GM06990 (cell line): ENCODE data around the gene CD83.

Source experiments
- DNase-seq: peaks from one replicate; pipeline ENCODE4 v3.0.0-alpha.2; 2011; ENCODE audit not compliant: insufficient read length; ENCODE audit errors: extremely low read depth
- H3K27me3 ChIP-seq: replicated peaks from 2 replicates; pipeline ENCODE4 v1.6.0; 2011; ENCODE audit warnings: low read length; ENCODE audit not compliant: control insufficient read depth, insufficient read depth
- H3K36me3 ChIP-seq: 2 replicates; pipeline ENCODE4 v1.5.1; 2011; ENCODE audit warnings: low read length; ENCODE audit not compliant: control insufficient read depth, insufficient read depth
- H3K4me3 ChIP-seq: replicated peaks from 2 replicates; pipeline ENCODE4 v1.5.1; 2011; ENCODE audit warnings: low read depth, mild to moderate bottlenecking, control low read depth, low read length
- CTCF ChIP-seq: IDR thresholded peaks from 2 replicates; pipeline ENCODE4 v1.5.1; 2011; ENCODE audit warnings: low read length, control low read depth, mild to moderate bottlenecking, inconsistent platforms; ENCODE audit not compliant: insufficient read depth, poor library complexity, severe bottlenecking

CD83 gene

GRCh38 chr6:14113976-14114375 is 3.6 kb upstream of the CD83 start:
- no peak for DNase-seq
- TF ChIP-seq CTCF = no peak
- H3K27me3 ChIP-seq = no peaks in the 10 kb centered on the region

GRCh38 chr6:14118091-14118439 is 493 bp downstream of the CD83 start:
- Histone ChIP-seq H3K4me3 (peak overlapping the region; percentile 85), H3K36me3 (no peaks in the 10 kb centered on the region), H3K27me3 (no peaks in the 10 kb centered on the region)
- TF ChIP-seq CTCF = no peak
- no peak for DNase-seq

More at GRCh38 chr6:14113976-14114375, 3.6 kb upstream of the CD83 start:
- Histone ChIP-seq H3K4me3 (no peak overlapping the region), H3K36me3 (no peaks in the 10 kb centered on the region)

DNA sequence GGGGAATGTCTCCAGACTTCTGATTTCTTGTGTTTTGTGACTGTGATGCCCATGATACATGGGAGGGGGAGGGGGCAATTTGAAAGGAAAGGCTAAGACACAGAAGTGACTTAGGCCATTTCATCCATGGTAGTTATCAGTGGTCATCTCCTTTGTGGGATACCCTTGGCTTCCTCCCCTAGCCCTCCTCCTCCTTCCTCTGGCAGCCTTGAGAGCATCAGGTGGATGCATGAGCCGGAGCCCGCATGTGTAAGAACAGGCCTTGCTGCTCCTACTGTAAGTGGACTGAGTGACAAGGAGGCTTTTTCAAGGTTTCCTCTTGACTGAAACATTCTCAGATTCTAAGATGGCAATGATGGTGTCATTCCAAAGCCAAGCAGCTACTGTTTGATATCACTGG is 874 bp downstream of the CD83 start:
- no peak for DNase-seq
- peak overlapping the region; percentile 85 for H3K4me3 ChIP-seq
- H3K27me3 ChIP-seq = no peaks in the 10 kb centered on the region
- TF ChIP-seq CTCF = no peak
- H3K36me3 ChIP-seq = no peaks in the 10 kb centered on the region

DNA sequence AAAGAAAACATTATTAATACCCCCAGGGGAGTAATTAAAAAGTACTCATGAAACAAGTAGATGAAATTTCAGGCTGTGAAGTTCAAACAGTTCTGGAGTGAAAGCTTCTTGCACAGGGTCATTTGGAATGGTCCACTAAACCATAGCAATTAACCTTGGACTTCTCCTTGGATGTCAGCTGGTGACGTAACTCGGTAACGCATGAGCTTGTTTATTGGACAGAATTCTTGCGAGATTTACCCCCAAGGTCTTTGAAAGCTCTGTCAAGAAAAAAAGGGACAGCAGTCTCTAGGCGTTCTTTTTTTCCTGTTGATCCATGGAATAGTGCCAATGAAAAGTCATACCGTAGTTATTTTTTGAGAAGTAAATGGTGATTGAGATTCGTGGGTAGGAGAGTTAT is 2.2 kb downstream of the CD83 start:
- no peaks in the 10 kb centered on the region for H3K36me3 ChIP-seq
- TF ChIP-seq CTCF = no peak
- peak overlapping the region; percentile 85 for H3K4me3 ChIP-seq
- H3K27me3 ChIP-seq = no peaks in the 10 kb centered on the region
- DNase-seq = no peak

DNA sequence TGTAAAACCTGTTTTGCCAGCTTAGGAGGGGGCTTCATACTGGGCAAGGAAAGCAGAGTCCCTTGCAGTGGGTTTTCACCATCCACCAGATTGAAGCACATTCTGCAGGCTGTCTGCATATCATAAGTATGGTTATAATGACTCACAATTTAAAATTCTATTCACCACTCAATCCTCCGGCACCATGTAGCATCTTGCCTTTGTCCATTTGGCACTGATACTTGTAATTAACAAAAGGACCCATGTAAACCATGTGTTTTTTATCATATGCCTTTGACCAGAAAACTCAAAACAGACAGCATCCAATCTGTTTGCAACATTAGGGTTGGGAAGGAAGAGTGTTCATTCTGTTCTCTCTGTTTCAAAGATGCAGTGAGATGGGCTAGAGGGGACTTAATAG is 3.0 kb downstream of the CD83 start:
- Histone ChIP-seq H3K4me3 (peak overlapping the region; percentile 85), H3K36me3 (no peaks in the 10 kb centered on the region), H3K27me3 (no peaks in the 10 kb centered on the region)
- DNase-seq = no peak
- TF ChIP-seq CTCF = no peak

GRCh38 chr6:14121936-14122344 is 4.4 kb downstream of the CD83 start:
- TF ChIP-seq CTCF = no peak
- Histone ChIP-seq H3K4me3 (peak overlapping the region; percentile 19; the same call in 1 of the 2 replicates), H3K27me3 (no peaks in the 10 kb centered on the region), H3K36me3 (no peaks in the 10 kb centered on the region; the same call in 1 of the 2 replicates)
- peak; percentile 73 for DNase-seq
